GM12801 (cell line): ENCODE data around the gene CCDC127.

Source experiments
- CTCF ChIP-seq: IDR thresholded peaks from one replicate; pipeline ENCODE4 v1.5.1; 2011; ENCODE audit warnings: control low read depth; ENCODE audit not compliant: insufficient read length; ENCODE audit errors: extremely low read depth

CCDC127 gene

GRCh38 chr5:230711-231110, 12.8 kb upstream of the CCDC127 start:
- no peak for TF ChIP-seq CTCF

DNA sequence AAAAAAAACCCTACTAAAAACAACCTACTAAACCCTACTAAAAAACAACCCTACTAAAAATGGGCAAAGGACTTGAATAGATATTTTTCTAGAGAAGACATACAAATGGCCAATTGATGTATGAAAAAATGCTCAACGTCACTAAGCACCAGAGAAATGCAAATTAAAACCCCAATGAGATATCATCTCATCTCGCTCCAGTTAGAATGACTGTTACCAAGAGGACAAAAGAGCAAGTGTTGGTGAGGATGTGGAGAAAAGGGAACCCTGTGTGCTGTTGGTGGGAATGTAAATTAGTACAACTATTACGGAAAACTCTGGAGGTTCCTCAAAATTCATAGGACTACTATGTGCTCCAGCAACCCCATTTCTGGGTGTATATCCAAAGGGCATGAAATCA, 10.9 kb upstream of the CCDC127 start:
- TF ChIP-seq CTCF: no peak

- no peak for TF ChIP-seq CTCF
Measured at GRCh38 chr5:225334-225733, 7.4 kb upstream of the CCDC127 start.

GRCh38 chr5:223791-224190, 5.8 kb upstream of the CCDC127 start:
- TF ChIP-seq CTCF: no peak

DNA sequence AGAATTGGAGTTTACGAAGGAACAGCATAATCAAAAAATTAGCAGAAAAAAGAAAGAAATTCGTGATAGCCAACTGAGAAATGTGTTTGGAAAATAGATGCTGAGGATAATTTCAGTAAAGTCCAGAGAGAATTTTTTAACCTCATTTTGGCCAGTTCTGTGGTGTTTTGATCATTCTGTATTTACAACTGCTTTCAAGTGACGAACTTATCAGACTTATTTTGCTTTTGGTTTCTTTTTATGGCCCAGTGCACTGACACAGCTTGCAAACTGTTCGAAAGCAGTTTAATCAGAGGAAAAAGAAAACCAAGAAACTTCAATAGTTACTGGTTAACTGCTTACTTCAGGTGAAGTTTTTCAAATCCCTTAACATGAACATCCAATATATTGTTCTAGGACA, 2.0 kb upstream of the CCDC127 start:
- no peak for TF ChIP-seq CTCF

DNA sequence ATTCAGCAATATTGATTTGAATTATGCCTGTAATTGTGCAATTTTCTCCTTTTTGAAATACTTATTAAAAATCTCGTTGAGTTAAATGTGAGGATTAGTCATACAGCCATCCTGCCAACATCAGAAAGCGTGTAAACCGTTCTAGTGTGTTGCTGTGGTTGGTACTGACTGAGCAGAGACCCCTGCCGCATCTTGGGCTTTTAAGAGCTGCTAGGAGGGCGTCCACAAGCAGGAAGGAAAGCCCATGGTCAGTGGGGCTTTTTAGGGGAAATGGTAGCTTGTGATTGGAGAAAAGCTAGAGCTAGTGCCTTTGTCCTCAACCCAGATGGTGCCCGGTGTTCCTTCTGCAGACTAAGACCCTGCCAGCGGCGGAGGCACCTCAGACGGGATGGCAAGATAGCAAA, 1.5 kb upstream of the CCDC127 start:
- TF ChIP-seq CTCF: no peak

- TF ChIP-seq CTCF: no peak
Measured at GRCh38 chr5:218457-219291, 721 bp upstream of the CCDC127 start.
